C4-2B (cell line): Measurements from ENCODE around the gene KIF19.

ENCODE experiments used
- CTCF ChIP-seq: fragments of 450-650 bp; conservative IDR thresholded peaks from 2 replicates; pipeline ENCODE4 v1.5.1; 2017; ENCODE audit warnings: mild to moderate bottlenecking
- ZFX ChIP-seq: fragments of 450-650 bp; IDR thresholded peaks from 2 replicates; pipeline ENCODE4 v1.6.1; 2017

- TF ChIP-seq CTCF = no peak
- no peak for TF ChIP-seq ZFX
Observed at GRCh38 chr17:74288785-74289184, 37.2 kb upstream of the KIF19 start.
